ENCODE results near the gene GALNT14. TPM values are rescaled to one million over a fixed set of nuclear protein-coding genes. Genes with fewer than 3 reads are reported as not detected.

GALNT14 gene
- total RNA-seq, 1 experiment from 2014 or later, result 2.7 TPM

- no peak overlapping the region for H3K14ac ChIP-seq (ENCODE audit: insufficient read depth, low read length)
- Mint-ChIP-seq H3K4me3 (no peak overlapping the region), H3K36me3 (ENCODE audit: insufficient read depth in 1 of 3, low read depth in 3 of 3) (no peaks in the 10 kb centered on the region)
These were observed 51.6 kb downstream of the GALNT14 start for GRCh38 chr2:31086590-31086989.

More at GRCh38 chr2:31086590-31086989, 51.6 kb downstream of the GALNT14 start:
- Histone ChIP-seq H3T11ph (ENCODE audit: low read length) (no peak overlapping the region), H3K9ac (ENCODE audit: extremely low read depth, insufficient read length, low read length) (no peak overlapping the region), H3K23ac (ENCODE audit: insufficient read length, low read depth, low read length) (no peak overlapping the region), H3K9me3 (ENCODE audit: control insufficient read depth, low read depth, low read length) (no peaks in the 10 kb centered on the region), H3K79me2 (ENCODE audit: insufficient read depth, low read length) (no peaks in the 10 kb centered on the region), H3K4me1 (ENCODE audit: insufficient read depth, low read length) (no peaks in the 10 kb centered on the region), H3K27ac (ENCODE audit: insufficient read length, low read depth, low read length) (no peak overlapping the region), H4K5ac (ENCODE audit: insufficient read length, low read depth, low read length) (no peak overlapping the region), H2BK5ac (ENCODE audit: insufficient read length, low read length) (no peak overlapping the region), H4K8ac (replicated peaks; ENCODE audit: insufficient read length, low read depth, low read length) (no peak overlapping the region), H3K79me1 (ENCODE audit: insufficient read depth, low read depth, low read length, poor library complexity, severe bottlenecking) (no peaks in the 10 kb centered on the region), H4K91ac (ENCODE audit: insufficient read length, low read depth, low read length) (no peak overlapping the region), H3K4me2 (ENCODE audit: insufficient read depth, insufficient read length, low read length) (no peak overlapping the region), H3K4ac (ENCODE audit: low read depth, low read length) (no peak overlapping the region), H2BK15ac (ENCODE audit: low read depth, low read length) (no peak overlapping the region), H3K18ac (ENCODE audit: insufficient read length, low read depth, low read length) (no peak overlapping the region), H3K27me3 (ENCODE audit: insufficient read depth, low read length) (no peaks in the 10 kb centered on the region), H3K23me2 (ENCODE audit: insufficient read length, low read depth, low read length, poor library complexity, severe bottlenecking) (no peaks in the 10 kb centered on the region), H2BK20ac (ENCODE audit: low read depth, low read length, poor library complexity, severe bottlenecking) (no peak overlapping the region), H2AFZ (ENCODE audit: low read length) (no peak overlapping the region), H2BK120ac (ENCODE audit: low read depth, low read length, poor library complexity, severe bottlenecking) (no peak overlapping the region), H3K56ac (ENCODE audit: insufficient read length, low read depth, low read length) (no peak overlapping the region), H2BK12ac (ENCODE audit: insufficient read length, low read depth, low read length) (no peak overlapping the region), H4K20me1 (ENCODE audit: control insufficient read depth, insufficient read depth, insufficient read length) (no peaks in the 10 kb centered on the region), H2AK5ac (ENCODE audit: insufficient read length, low read length) (no peak overlapping the region)
- DNase-seq, result no peak
- TF ChIP-seq CTCF (conservative IDR thresholded peaks at IDR 0.05), result no peak
- no peaks in the 10 kb centered on the region for H3K9me3 Mint-ChIP-seq
- H3K4me1 Mint-ChIP-seq, result no peaks in the 10 kb centered on the region
- no CpG with 5 or more reads among the region's 4 CpGs for WGBS (ENCODE audit: extremely low coverage, insufficient read length, low lambda C conversion rate)
- no peak overlapping the region for H3K27ac Mint-ChIP-seq
- peaks cover 9% of the 10 kb centered on the region; the same call in 1 of the 2 replicates for H3K27me3 Mint-ChIP-seq (ENCODE audit: low read depth)

Data from H9 (cell line).